Hepatocyte (in vitro differentiated cells): ENCODE results near the gene CMSS1. TPM values are rescaled to one million over a fixed set of nuclear protein-coding genes. Genes with fewer than 3 reads are reported as not detected.
A peak's percentile ranks its signal among the peaks of the same experiment; 100 is the strongest.

ENCODE experiments used
- DNase-seq: peaks from one replicate; pipeline ENCODE4 v3.0.0-alpha.2; 2016; ENCODE audit warnings: low spot score
- H2AFZ ChIP-seq: fragments of 200-600 bp; sonication (generic); 2 replicates; pipeline ENCODE4 v1.6.0; 2016; ENCODE audit warnings: antibody characterized with exemption, mild to moderate bottlenecking
- H3K27ac ChIP-seq: fragments of 200-600 bp; sonication (generic); 2 replicates; pipeline ENCODE4 v1.5.1; 2016; ENCODE audit warnings: mild to moderate bottlenecking
- H3K27me3 ChIP-seq: fragments of 200-600 bp; sonication (generic); 2 replicates; pipeline ENCODE4 v1.6.1; 2016
- H3K36me3 ChIP-seq: fragments of 200-600 bp; sonication (generic); replicated peaks from 2 replicates; pipeline ENCODE4 v1.5.1; 2016; ENCODE audit warnings: low read depth; ENCODE audit not compliant: insufficient read depth
- H3K4me1 ChIP-seq: fragments of 200-600 bp; sonication (generic); 2 replicates; pipeline ENCODE4 v1.5.1; 2016; ENCODE audit warnings: mild to moderate bottlenecking, moderate library complexity; ENCODE audit not compliant: insufficient read depth
- H3K4me2 ChIP-seq: fragments of 200-600 bp; sonication (generic); 2 replicates; pipeline ENCODE4 v1.6.0; 2016
- H3K4me3 ChIP-seq: fragments of 200-600 bp; sonication (generic); 2 replicates; pipeline ENCODE4 v1.5.1; 2016; ENCODE audit warnings: mild to moderate bottlenecking
- H3K79me2 ChIP-seq: fragments of 200-600 bp; sonication (generic); 2 replicates; pipeline ENCODE4 v1.6.0; 2017; ENCODE audit warnings: mild to moderate bottlenecking
- H3K9me2 ChIP-seq: fragments of 200-600 bp; sonication (generic); replicated peaks from 2 replicates; pipeline ENCODE4 v1.6.0; 2017; ENCODE audit warnings: mild to moderate bottlenecking; ENCODE audit not compliant: insufficient read depth
- H3K9me3 ChIP-seq: fragments of 200-600 bp; sonication (generic); 2 replicates; pipeline ENCODE4 v1.5.1; 2016; ENCODE audit warnings: low read depth, mild to moderate bottlenecking
- H4K20me1 ChIP-seq: fragments of 200-600 bp; sonication (generic); 2 replicates; pipeline ENCODE4 v1.6.0; 2016; ENCODE audit warnings: mild to moderate bottlenecking; ENCODE audit not compliant: insufficient read depth, poor library complexity, severe bottlenecking
- EZH2 ChIP-seq: fragments of 200-600 bp; sonication (generic); IDR thresholded peaks from 2 replicates; pipeline ENCODE4 v1.6.1; 2016; ENCODE audit warnings: antibody characterized with exemption, mild to moderate bottlenecking, borderline replicate concordance
- EZH2phosphoT487 ChIP-seq: fragments of 200-600 bp; sonication (generic); IDR thresholded peaks from one replicate; pipeline ENCODE4 v1.6.1; 2018; ENCODE audit warnings: antibody characterized with exemption, mild to moderate bottlenecking, low read depth, moderate library complexity; ENCODE audit not compliant: unreplicated experiment, severe bottlenecking
- WGBS: methylation state at CpG from one replicate; pipeline ENCODE4 v1.1.6; 2016; ENCODE audit warnings: low lambda C conversion rate; ENCODE audit errors: missing lambda C conversion rate; 5-methylcytosine and 5-hydroxymethylcytosine counted together
- polyA plus RNA-seq: library from polyadenylated mRNA; unstranded; fragments of >200 nt; fragmentation: Nextera tagmentation; extraction: Ambion mirVana; gene quantifications from 2 replicates; pipeline ENCODE4 v1.2.1, GENCODE V29; 2016
- total RNA-seq: library from RNA; depleted of rRNA; stranded (reverse); fragments of >200 nt; gene quantifications from 2 replicates; pipeline ENCODE4 v1.2.3, GENCODE V29; 2014
- TF ChIP-seq, protein P1 (sequence below): fragments of 200-600 bp; sonication (generic); IDR thresholded peaks from 2 replicates; pipeline ENCODE4 v1.5.1; 2016; ENCODE audit warnings: antibody characterized with exemption, mild to moderate bottlenecking; ENCODE audit not compliant: poor library complexity

Gene CMSS1
- total and polyA plus RNA-seq, 2 experiments from 2014 or later = 11.8 to 17.0 TPM

DNA sequence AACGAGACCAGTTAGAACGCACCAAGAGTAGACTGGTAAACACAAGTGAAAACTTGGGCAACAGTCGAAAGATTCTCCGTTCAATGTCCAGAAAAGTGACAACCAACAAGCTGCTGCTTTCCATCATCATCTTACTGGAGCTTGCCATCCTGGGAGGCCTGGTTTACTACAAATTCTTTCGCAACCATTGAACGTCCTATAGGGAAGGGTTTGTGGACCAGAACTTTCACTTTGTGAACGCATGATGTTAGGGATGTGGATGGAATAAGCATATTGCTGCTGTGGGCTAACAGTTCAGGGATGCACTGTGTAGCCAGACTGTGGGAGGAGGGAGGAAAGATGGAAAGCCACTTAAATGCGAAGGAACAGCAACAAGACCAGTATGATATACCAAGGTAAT is 408.2 kb downstream of the CMSS1 start:
- DNase-seq = no peak
- no peak overlapping the region for H3K4me2 ChIP-seq

DNA sequence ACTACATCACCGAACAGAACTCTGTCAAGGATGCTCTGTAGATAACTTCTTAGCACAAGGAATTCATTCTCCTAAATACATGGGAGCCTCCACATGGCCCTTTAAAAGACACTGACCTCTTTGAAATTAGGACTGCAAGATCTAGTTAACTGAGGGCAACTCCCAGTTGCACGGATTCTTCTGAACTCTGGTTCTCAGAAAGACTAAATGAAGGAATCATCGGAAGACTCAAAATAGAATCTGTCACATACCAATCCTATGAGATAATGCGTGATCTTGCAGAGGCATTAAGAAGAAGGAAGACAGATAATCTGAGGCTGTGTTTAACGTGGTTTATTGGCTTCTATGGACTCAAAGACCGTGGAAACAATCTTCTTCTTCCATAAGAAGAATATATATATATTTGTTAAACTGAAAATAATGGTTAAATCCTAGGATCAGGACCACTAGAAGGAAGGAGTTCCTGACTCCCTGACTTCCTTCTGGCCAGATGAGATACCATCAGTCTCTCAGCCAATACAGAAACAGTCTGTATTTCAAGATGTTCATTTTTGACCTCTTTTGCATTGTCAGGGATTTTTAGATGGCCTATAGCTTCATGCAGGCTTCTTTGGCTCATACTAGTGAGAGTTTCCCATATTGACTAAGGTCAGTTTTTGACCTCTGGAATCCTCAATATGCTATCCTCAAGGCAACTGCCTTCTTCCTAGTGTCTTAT is 409.2 kb downstream of the CMSS1 start:
- H2AFZ ChIP-seq = no peak overlapping the region

More for the DNA sequence above, 408.2 kb downstream of the CMSS1 start:
- Histone ChIP-seq H3K9me3 (peaks cover 2% of the 10 kb centered on the region), H3K79me2 (no peaks in the 10 kb centered on the region), H3K9me2 (no peaks in the 10 kb centered on the region), H2AFZ (no peak overlapping the region), H3K27ac (no peak overlapping the region), H3K27me3 (no peaks in the 10 kb centered on the region), H4K20me1 (no peaks in the 10 kb centered on the region), H3K4me3 (no peak overlapping the region), H3K4me1 (no peaks in the 10 kb centered on the region), H3K36me3 (no peaks in the 10 kb centered on the region)
- WGBS = 94% methylated on average over 8 of the region's 8 CpGs
- no peak for TF ChIP-seq EZH2
- no peak for TF ChIP-seq EZH2phosphoT487
- TF ChIP-seq, protein P1, sequence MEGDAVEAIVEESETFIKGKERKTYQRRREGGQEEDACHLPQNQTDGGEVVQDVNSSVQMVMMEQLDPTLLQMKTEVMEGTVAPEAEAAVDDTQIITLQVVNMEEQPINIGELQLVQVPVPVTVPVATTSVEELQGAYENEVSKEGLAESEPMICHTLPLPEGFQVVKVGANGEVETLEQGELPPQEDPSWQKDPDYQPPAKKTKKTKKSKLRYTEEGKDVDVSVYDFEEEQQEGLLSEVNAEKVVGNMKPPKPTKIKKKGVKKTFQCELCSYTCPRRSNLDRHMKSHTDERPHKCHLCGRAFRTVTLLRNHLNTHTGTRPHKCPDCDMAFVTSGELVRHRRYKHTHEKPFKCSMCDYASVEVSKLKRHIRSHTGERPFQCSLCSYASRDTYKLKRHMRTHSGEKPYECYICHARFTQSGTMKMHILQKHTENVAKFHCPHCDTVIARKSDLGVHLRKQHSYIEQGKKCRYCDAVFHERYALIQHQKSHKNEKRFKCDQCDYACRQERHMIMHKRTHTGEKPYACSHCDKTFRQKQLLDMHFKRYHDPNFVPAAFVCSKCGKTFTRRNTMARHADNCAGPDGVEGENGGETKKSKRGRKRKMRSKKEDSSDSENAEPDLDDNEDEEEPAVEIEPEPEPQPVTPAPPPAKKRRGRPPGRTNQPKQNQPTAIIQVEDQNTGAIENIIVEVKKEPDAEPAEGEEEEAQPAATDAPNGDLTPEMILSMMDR = no peak

DNA sequence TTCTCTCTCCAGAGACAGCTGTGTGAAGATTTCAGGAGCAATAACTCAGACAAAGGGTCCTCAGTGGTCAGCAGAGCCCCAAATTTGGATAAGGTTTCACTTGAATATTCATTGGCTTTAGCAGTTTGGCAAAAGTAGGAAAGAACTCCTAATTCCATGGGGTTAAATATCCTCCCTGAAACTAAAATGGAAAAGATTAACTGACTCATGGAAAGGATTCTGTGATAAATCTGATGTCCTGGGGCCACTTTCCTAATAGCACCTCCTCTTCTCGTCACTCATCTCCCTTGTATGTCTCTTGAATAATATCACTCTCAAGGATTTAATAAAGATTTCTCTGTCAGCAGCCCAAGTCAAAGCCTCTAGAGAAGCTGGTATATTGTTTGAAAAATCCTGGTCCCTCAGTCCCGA is 409.9 kb downstream of the CMSS1 start:
- H3K4me3 ChIP-seq = no peak overlapping the region
- no peaks in the 10 kb centered on the region for H3K27me3 ChIP-seq
- no peak for DNase-seq
- H3K27ac ChIP-seq = no peak overlapping the region
- no peak overlapping the region for H2AFZ ChIP-seq
- H3K4me1 ChIP-seq = no peaks in the 10 kb centered on the region
- no peaks in the 10 kb centered on the region for H3K79me2 ChIP-seq
- TF ChIP-seq, protein P1 = no peak
- TF ChIP-seq EZH2 (no peak), EZH2phosphoT487 (no peak)
- no peak overlapping the region for H3K4me2 ChIP-seq
- H3K9me2 ChIP-seq = no peaks in the 10 kb centered on the region
- H3K36me3 ChIP-seq = no peaks in the 10 kb centered on the region
- 98% methylated on average over 2 of the region's 2 CpGs for WGBS
- no peaks in the 10 kb centered on the region for H3K9me3 ChIP-seq
- H4K20me1 ChIP-seq = no peaks in the 10 kb centered on the region

More for the DNA sequence above, 409.2 kb downstream of the CMSS1 start:
- no peak overlapping the region for H3K4me2 ChIP-seq
- no peaks in the 10 kb centered on the region for H3K36me3 ChIP-seq
- TF ChIP-seq, protein P1 = no peak
- no peak for TF ChIP-seq EZH2
- no peak for TF ChIP-seq EZH2phosphoT487
- no peaks in the 10 kb centered on the region for H3K9me2 ChIP-seq
- no peaks in the 10 kb centered on the region for H4K20me1 ChIP-seq
- peak; percentile 10 for DNase-seq
- no peaks in the 10 kb centered on the region for H3K79me2 ChIP-seq
- H3K4me3 ChIP-seq = no peak overlapping the region
- no peaks in the 10 kb centered on the region for H3K9me3 ChIP-seq
- H3K27me3 ChIP-seq = no peaks in the 10 kb centered on the region
- H3K27ac ChIP-seq = no peak overlapping the region
- H3K4me1 ChIP-seq = no peaks in the 10 kb centered on the region
- 59% methylated on average over 6 of the region's 6 CpGs for WGBS
